CD4-positive, alpha-beta T cell (primary cell): ENCODE measurements around the gene PPP1R12B. TPM values are rescaled to one million over a fixed set of nuclear protein-coding genes. Genes with fewer than 3 reads are reported as not detected.
"Not testable (repeated sequence)": the region's sequence is repeated elsewhere in the genome, so short reads cannot be mapped to it uniquely, and the experiment has no call there.

Experiments used
- ATAC-seq: fragments of 200-7000 bp; cut with Tn5 transposase; one replicate; pipeline ENCODE4 v1.10.0; 2022; ENCODE audit warnings: mild to moderate bottlenecking; ENCODE audit not compliant: poor library complexity
- CTCF ChIA-PET: fragments of 350-600 bp; sonication (Branson Sonifier 250); formaldehyde crosslinking; loops from one replicate; lab custom pipeline; 2021; ENCODE audit warnings: antibody characterized with exemption, inconsistent platforms; lab: Charles Lee
- POLR2A ChIA-PET: fragments of 350-600 bp; sonication (Branson Sonifier 250); formaldehyde crosslinking; loops from one replicate; lab custom pipeline; 2021; ENCODE audit warnings: antibody characterized with exemption, inconsistent platforms; lab: Charles Lee
- DNase-seq, 14 experiments: peaks; one replicate each; pipeline ENCODE4 v3.0.0-alpha.2; 2013 to 2020; ENCODE audit warnings: mixed read lengths in 2 of 14
- H3K27ac ChIP-seq, 2 donors: one replicate each; pipeline versions ENCODE4 v1.5.1 to v1.7.0; 2013; ENCODE audit warnings: low read length in 2 of 2, low read depth in 1 of 2, mild to moderate bottlenecking in 1 of 2
- H3K27me3 ChIP-seq, 2 experiments: 1 replicate in 1 of 2; 2 replicates in 1 of 2; pipeline versions ENCODE4 v1.6.1 to v1.7.0; 2013; ENCODE audit warnings: low read length in 2 of 2, control low read depth in 1 of 2, mild to moderate bottlenecking in 1 of 2, moderate library complexity in 1 of 2; ENCODE audit not compliant: insufficient read depth in 2 of 2, control insufficient read depth in 1 of 2
- H3K36me3 ChIP-seq: one replicate; pipeline ENCODE4 v1.6.1; 2013; ENCODE audit warnings: low read length, control low read depth; ENCODE audit not compliant: insufficient read depth
- H3K4me1 ChIP-seq: one replicate; pipeline ENCODE4 v1.6.1; 2013; ENCODE audit warnings: low read length, control low read depth; ENCODE audit not compliant: insufficient read depth
- H3K4me3 ChIP-seq: one replicate; pipeline ENCODE4 v1.5.1; 2013; ENCODE audit warnings: mild to moderate bottlenecking, low read length, moderate library complexity
- H3K9me3 ChIP-seq, 2 experiments: 1 replicate in 1 of 2; 2 replicates in 1 of 2; pipeline versions ENCODE4 v1.6.1 to v1.7.0; 2013; ENCODE audit warnings: low read length in 2 of 2, mild to moderate bottlenecking in 2 of 2, control low read depth in 1 of 2, moderate library complexity in 1 of 2; ENCODE audit not compliant: control insufficient read depth in 1 of 2, insufficient read depth in 1 of 2
- H3K27ac Mint-ChIP-seq: one replicate; pipeline ENCODE4 v1.8.0; 2020; ENCODE audit warnings: mixed read lengths
- H3K27me3 Mint-ChIP-seq: one replicate; pipeline ENCODE4 v1.8.0; 2021; ENCODE audit warnings: mixed read lengths
- H3K36me3 Mint-ChIP-seq: one replicate; pipeline ENCODE4 v1.8.0; 2021; ENCODE audit warnings: low read depth, mixed read lengths
- H3K4me1 Mint-ChIP-seq: one replicate; pipeline ENCODE4 v1.8.0; 2021; ENCODE audit warnings: low read depth, mixed read lengths
- H3K4me3 Mint-ChIP-seq: one replicate; pipeline ENCODE4 v1.8.0; 2020; ENCODE audit warnings: mild to moderate bottlenecking, mixed read lengths
- H3K9me3 Mint-ChIP-seq: one replicate; pipeline ENCODE4 v1.8.0; 2020; ENCODE audit warnings: mixed read lengths
- CTCF ChIP-seq: fragments of 200-600 bp; IDR thresholded peaks from one replicate; pipeline ENCODE4 v1.8.0; 2022; ENCODE audit warnings: antibody characterized with exemption, mild to moderate bottlenecking
- intact Hi-C, 2 experiments: fragments of 100-400 bp; cut with DNase I in 1 of 2; cut with micrococcal nuclease in 1 of 2; formaldehyde crosslinking; loops; one replicate each; pipeline versions ENCODE4 v1.15.1 to v1.9.0; 2023 to 2025; cut with DNase I, micrococcal nuclease
- total RNA-seq, 174 experiments: library from RNA in 2 of 174; stranded (reverse) in 2 of 174; gene quantifications; one replicate each; pipeline ENCODE4 v1.2.3 and lab custom pipeline; 2021 to 2026

Gene PPP1R12B
- total RNA-seq, 2 experiments from 2014 or later, result 15.0 to 15.3 TPM

DNA sequence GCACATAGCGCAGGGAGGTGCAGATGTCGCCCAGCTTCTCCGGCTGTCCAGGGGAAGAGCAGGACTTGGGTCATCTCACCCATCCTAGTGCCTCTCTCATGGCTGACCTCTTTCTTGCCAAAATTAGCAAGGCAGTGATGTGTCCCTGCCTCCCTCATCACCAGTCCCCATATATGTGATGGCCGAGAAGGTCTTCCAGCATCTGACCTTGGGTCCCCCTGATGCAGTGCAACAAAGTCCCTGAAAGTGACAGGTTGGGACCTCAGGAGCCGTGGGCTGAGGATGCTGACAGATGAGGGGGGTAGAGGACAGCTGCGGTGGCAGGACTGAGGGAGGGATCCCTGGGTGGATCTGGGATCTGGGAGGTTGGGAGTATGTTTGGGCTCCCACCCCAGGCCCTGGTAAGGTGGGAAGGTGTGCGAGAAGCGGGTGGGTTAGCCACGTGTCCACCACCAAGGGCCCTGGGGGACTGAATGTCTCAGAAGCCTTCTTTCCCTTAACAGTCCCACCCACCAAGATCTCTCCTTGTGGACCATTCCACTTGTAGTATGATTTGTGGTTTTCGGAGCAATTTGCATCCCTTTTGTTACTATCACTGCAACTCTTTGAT is 252.0 kb downstream of the PPP1R12B start:
- Histone ChIP-seq H3K4me1 (no peaks in the 10 kb centered on the region), H3K9me3 (no peaks in the 10 kb centered on the region), H3K36me3 (no peaks in the 10 kb centered on the region), H3K27ac (no peak overlapping the region), H3K27me3 (no peaks in the 10 kb centered on the region), H3K4me3 (no peak overlapping the region)
- POLR2A ChIA-PET, result no interaction called here
- ATAC-seq, result no peak
- H3K9me3 Mint-ChIP-seq, result no peaks in the 10 kb centered on the region
- TF ChIP-seq CTCF, result no peak
- CTCF ChIA-PET, result no interaction called here
- H3K4me3 Mint-ChIP-seq, result no peak overlapping the region
- no peak for DNase-seq
- no peak overlapping the region for H3K27ac Mint-ChIP-seq
- peaks cover 4% of the 10 kb centered on the region for H3K36me3 Mint-ChIP-seq
- no peaks in the 10 kb centered on the region for H3K4me1 Mint-ChIP-seq
- H3K27me3 Mint-ChIP-seq, result no peaks in the 10 kb centered on the region
- intact Hi-C loops, result no loop called here

DNA sequence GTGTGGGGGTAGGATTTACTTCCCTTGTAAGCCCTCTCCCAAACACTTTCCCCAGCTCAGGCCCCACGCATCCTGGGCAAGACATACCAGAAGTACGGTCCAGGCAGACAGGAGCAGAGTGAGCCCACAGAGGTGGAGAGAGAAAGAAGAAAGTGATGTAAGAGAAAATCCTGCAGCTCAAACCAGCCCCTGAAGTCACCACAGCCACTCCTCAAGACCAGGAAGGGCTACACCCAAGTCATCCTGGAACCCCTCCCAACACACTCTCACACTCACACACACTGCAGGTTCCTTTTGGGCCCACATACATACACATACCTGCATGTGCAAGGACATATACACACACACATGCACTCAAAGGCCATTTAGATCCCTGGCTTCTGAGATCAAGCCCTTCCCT is 254.9 kb downstream of the PPP1R12B start:
- ChIA-PET POLR2A (no interaction called here), CTCF (no interaction called here)
- Mint-ChIP-seq H3K36me3 (peaks cover 18% of the 10 kb centered on the region), H3K4me3 (no peak overlapping the region), H3K4me1 (no peaks in the 10 kb centered on the region), H3K9me3 (no peaks in the 10 kb centered on the region), H3K27ac (no peak overlapping the region), H3K27me3 (no peaks in the 10 kb centered on the region)
- TF ChIP-seq CTCF, result no peak
- Histone ChIP-seq H3K4me1 (no peaks in the 10 kb centered on the region), H3K4me3 (no peak overlapping the region), H3K27ac (no peak overlapping the region), H3K27me3 (no peaks in the 10 kb centered on the region), H3K36me3 (no peaks in the 10 kb centered on the region), H3K9me3 (no peaks in the 10 kb centered on the region)
- ATAC-seq (no peak), DNase-seq (no peak)
- intact Hi-C loops, result no loop called here

- Histone ChIP-seq H3K4me3 (no peak overlapping the region), H3K36me3 (no peaks in the 10 kb centered on the region), H3K27ac (no peak overlapping the region), H3K9me3 (no peaks in the 10 kb centered on the region), H3K27me3 (no peaks in the 10 kb centered on the region), H3K4me1 (no peaks in the 10 kb centered on the region)
- no peak for ATAC-seq
- intact Hi-C loops, result no loop called here
- no peak for DNase-seq
- Mint-ChIP-seq H3K4me3 (no peak overlapping the region), H3K27me3 (no peaks in the 10 kb centered on the region), H3K27ac (no peak overlapping the region), H3K36me3 (peaks cover 18% of the 10 kb centered on the region), H3K9me3 (no peaks in the 10 kb centered on the region), H3K4me1 (no peaks in the 10 kb centered on the region)
- POLR2A ChIA-PET, result no interaction called here
- CTCF ChIA-PET, result no interaction called here
- TF ChIP-seq CTCF, result no peak
Observed at GRCh38 chr1:202605515-202605914, 257.0 kb downstream of the PPP1R12B start.

DNA sequence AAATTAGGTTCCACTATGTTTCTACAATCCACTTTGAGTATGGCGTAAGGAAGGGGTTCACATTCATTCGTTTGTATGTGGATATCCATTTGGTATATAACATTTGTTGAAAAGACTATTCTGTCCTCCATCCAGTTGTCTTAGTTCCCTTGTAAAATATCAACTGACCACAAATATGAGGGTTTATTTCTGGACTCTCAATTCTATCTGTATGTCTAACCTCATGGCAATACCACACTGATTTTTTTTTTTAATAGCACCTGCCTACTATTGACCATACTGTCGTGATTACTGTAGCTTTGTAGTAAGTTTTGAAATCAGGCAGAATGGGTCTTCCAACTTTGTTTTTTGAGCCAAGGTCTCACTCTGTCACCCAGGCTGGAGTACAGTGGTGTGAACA is 263.5 kb downstream of the PPP1R12B start:
- H3K4me3 ChIP-seq, H3K4me1 ChIP-seq, H3K27me3 Mint-ChIP-seq, H3K27ac Mint-ChIP-seq, DNase-seq, H3K27ac ChIP-seq, CTCF ChIA-PET, H3K9me3 Mint-ChIP-seq, H3K4me3 Mint-ChIP-seq, H3K36me3 ChIP-seq, POLR2A ChIA-PET, ATAC-seq, intact Hi-C loops, H3K27me3 ChIP-seq, H3K9me3 ChIP-seq: not testable (repeated sequence)
- Mint-ChIP-seq H3K36me3 (peaks cover 11% of the 10 kb centered on the region), H3K4me1 (peaks cover 22% of the 10 kb centered on the region)
